ENCODE measurements around the gene ATG16L2.
"Not testable (repeated sequence)": the region's sequence is repeated elsewhere in the genome, so short reads cannot be mapped to it uniquely, and the experiment has no call there.

Gene ATG16L2

GRCh38 chr11:72779495-72780128, 34.6 kb upstream of the ATG16L2 start:
- no peak for DNase-seq

GRCh38 chr11:72780296-72781062, 33.7 kb upstream of the ATG16L2 start:
- DNase-seq, result peak; percentile 62

GRCh38 chr11:72781063-72781312, 33.2 kb upstream of the ATG16L2 start:
- no peak for DNase-seq

DNA sequence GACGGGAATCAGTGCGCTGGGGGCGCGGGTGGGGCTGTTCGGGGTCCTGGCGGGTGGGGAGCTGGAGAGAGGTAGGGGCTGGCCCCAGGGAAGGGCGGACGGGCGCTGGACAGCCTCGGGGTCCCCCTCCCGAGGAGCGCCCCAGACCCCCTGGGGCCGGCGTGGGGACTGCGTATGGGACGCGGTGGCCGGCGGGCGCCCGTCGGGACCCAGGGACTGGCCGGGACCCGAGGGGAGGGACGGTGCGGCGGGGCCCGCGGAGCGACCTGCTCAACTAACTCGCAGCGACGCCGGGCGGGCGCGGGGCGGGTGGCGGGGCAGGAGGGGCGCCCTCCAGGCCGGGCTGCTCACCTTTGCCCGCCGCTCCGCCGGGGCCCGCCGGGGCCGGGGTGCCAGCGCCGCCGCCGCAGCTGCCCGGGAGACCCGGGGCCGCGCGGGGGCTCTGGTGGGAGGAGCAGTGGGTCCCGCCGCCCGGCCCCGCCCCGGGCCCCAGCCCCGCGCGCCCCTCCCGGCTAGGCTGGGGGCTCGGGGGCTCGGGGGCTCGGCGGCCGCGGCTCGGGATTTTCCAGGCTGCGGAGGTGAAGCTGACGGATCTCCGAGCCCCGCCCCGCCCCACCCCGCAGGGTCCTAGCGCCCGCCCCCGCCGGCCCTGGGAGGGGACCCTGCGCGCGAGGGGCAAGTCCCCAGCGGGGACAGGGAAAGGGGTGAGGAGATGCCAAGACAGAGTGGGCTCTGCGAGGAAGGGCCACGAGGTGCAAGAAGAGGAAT, 32.7 kb upstream of the ATG16L2 start:
- DNase-seq, result peak; percentile 42

GRCh38 chr11:72782081-72782920, 31.9 kb upstream of the ATG16L2 start:
- DNase-seq, result peak; percentile 83

DNA sequence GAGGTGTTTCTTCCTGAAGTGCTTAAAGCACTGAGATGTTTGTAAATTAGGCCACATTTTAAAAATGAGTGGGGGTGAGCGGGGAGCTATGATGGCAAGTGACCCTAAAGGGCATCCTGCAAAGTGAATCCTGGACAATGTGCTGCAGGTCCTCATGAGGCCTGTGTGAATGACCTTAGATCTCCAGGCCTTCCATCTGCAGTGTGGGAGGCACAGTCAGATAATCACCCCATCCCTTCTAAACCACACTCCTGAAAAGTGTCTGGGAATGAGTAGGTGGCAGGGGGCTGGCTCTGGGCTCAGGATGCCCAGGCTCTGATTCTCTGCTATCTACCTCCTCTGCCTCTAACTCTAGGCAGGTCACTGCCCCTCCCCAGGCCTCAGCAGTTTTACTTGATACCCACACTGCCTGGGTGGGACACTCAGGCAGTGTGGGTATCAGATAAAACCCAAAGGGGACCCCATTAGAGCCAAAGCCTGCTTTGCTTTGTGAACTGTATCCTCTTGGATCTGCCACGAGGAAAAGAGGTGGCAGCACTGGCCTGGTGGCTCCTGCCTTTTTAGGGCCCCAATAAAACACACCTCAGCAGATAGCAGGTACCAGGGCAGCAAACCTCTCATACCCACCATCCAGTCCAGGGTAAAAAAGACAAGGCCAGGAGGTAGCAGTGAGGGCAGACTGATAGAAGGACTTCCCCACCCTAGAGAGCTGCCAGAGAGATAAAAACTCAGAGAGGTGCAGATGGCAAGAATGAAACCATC, 30.9 kb upstream of the ATG16L2 start:
- no peak for DNase-seq

- no peak for DNase-seq
These were observed 29.5 kb upstream of the ATG16L2 start for GRCh38 chr11:72784662-72785061.

DNA sequence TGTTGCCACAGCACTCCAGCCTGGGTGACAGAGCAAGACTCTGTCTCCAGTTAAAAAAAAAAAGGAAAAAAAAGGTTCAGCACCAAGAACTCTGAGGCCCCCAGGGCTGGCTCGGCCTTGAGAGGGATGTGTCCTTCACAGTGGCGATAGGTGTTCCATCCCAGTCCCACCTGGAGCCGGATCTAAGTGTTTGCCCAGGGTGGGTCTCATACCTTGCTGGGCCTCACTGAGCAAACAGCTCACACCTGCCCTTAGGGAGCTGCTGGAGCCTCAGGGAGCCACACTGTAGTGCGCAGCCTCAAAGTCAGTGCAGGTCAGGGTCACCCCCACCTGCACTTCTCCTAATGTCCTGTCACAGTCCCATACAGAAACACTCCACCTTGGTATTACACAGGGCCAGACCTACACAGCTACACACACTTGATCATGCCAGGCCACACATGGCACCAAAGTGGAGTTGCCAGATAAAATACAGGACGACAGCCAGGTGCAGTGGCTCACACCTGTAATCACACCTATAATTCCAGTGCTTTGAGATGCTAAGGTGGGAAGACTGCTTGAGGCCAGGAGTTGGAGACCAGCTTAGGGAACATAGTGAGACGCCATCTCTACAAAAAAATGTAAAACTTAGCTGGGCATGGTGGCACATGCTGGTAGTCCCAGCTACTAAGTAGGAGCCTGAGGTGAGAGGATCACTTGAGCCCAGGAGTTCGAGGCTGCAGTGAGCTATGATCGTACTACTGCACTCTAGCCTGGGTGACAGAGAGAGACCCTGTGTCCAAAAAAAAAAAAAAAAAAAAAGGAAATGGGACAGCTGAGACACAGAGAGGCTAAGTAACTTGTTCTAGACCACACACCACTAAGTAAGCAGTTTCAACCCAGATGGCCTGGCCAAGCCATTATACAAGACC, 27.7 kb upstream of the ATG16L2 start:
- peak; percentile 68 for DNase-seq

DNA sequence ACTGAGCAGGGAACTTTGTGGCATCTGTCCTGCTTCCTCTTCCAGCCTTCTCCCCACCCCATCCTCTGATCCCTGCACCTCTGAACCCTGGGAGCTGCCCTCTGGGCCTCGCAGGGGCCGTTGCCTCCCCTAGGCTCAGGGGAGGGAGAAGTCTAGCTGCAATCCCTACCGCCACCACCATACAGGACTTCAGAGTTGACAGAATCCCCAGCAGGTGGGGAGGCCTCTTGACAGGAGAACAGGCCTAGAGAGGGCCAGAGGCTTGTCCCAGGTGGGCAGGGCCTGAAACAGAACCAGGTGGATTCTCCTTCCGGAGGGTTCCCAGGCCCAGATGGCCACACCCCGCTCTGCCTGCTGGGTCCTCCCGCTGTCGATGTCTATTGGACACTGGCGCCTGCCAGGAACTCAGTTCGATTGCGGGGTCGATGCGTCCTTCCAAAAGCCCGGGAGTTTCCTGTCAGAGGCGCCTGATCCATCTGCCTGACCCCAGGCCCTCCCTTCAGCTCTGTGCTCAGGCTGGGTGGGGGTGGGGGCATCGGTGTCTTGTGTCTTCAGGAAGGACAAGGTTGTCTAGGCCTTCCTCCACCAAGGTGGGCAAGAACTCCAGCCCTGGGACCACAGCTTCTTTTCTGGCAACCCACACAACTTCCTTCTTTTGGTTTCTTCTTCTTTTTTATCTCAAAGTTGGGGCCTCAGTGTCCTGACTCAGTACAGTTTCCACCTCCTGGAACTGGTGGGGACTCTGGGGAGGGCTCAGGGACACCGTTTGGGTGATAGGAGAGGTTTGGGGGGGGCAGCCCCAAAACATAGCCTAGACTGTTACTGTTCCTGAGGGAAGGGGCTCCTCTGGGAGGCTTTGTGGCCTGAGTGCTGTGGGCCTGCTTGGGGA, 26.8 kb upstream of the ATG16L2 start:
- peak; percentile 20 for DNase-seq

DNA sequence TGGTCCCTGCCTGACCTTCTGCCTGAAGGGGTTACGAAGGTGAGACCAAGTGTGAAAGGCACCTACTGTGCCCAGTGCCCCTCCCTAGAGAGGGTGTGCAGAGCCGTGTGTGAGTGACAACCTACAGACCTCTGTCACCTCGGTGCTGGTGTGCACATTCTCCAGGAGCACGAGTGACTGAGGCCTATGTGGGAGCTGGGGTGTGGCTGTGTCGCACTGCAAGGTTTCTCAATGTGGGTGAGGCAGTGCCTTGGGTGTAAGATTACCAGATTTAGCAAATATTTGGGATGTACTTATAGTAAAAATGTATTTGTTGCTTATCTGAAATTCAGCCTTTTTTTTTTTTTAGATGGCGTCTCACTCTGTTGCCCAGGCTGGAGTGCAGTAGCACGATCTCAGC, 26.0 kb upstream of the ATG16L2 start:
- no peak for DNase-seq

DNA sequence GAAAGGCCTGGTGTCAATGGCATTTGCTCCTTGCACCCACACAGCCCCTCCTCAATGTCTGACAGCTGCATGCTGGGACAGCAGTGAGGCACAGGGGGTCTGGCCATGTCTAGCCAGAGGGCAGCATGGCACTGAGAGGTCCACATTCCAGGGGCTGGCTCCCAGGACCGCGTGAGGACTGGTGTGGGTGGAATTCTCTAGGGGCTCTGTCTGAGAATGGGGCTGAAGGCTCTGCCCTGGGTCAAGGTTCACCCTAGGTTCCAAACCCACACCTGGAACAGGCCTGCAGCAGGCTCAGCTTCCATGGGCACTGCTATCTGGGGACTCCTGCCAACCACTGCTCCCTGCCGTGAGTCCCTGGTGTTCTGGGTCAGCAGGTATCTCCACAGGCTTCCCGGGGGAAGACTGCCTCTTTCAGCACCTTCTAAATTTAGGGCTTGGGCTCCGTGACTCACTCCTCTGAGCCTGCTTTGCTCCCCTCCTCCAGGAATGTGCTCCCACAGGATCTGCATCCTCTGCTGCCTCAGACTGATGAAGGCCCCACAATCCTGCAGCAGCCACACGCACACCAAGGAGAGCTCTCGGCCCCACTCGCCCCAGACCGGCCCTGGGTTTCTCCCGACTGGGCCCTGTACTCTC, 24.6 kb upstream of the ATG16L2 start:
- DNase-seq, result no peak

GRCh38 chr11:72791228-72791627, 23.0 kb upstream of the ATG16L2 start:
- DNase-seq, result not testable (repeated sequence)

DNA sequence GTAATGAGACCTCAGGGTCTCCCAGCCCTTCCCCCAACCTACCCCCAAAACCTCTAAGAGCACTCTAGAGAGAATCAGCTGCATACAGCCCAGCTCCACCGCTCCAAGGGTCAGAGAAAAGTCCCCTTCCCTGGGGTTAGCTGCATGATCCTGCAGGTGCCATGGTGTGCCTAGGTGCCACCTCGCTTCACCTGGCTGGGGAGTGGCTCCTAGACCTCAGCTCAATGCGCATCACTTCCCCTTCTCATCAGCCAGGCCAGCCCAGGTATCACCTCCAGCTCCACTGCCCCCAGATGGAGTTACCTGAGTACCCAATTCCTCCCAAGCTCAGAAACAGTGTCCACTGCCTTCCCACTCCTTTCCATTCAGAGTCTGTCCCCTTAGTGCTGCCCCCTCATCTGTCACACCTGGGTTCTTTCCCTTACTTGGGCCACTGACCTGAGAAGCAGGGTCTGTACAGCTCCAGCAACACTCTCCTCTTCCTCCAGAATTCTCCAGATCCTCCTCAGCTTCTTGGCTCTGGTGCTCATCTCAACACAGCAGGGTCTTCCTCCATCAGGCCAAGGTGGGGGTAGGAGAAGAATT, 21.7 kb upstream of the ATG16L2 start:
- no peak for DNase-seq

DNA sequence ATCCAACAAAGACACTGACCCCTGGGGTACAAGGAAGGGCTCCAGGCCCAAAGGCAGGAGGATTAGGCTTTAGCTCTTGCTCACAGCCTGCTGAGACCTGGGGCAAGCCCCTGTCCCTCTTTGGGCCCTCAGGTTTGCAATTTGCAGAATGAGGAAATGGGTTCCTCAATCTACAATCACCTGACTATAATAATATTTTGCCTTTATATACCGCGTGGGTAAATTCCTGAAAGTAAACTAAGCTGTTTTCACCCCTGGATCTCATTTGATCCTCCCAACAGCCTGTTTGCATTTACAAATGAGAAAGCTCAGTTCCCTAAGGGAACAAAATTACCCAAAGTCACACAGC, 21.2 kb upstream of the ATG16L2 start:
- DNase-seq, result no peak

- peak; percentile 98 for DNase-seq
These were observed 20.5 kb upstream of the ATG16L2 start, which contains the start of gene STARD10 for GRCh38 chr11:72793425-72794367. Gene STARD10 (minus strand): TSS chr11:72794047. CDS start chr11:72781181, 12,866 bp downstream.

DNA sequence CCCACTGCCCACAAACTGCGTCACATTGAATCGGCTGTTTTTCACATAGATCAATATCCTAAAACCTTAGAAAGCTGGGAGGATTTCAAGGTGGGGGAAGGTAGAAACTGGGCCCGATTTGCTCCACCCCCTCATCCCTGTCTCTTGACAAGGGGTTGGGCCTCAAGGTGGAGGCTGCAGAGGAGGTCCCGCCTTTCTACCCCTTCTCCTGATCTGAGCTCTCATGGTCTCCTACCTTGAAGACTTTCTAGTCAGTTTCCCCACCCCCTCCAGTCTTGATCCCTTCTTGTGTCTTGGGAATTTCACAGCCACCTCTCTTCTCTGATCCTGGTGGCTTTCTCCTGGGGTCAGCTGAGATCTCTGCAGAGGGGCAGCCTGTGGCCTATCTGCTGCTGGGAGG, 15.8 kb upstream of the ATG16L2 start:
- DNase-seq, result no peak

DNA sequence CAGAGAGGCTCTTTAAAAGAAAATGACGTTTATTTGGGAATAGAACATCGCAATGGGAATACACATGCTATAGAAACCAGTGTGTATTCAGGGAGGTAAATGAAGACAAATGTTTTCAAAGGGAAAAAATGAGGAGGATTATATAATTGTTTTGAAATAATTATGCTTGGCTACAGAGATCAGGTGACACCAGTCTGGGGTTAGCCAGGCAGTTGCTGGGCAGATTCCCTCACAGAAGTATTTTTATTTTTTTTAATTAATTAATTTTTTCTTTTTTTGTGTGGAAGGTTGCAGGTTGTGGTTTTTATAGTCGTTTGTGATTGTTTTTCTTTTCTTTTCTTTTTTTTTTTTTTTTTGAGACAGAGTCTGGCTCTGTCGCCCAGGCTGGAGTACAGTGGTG, 14.8 kb upstream of the ATG16L2 start:
- DNase-seq, result no peak

- DNase-seq, result no peak
These were observed 11.4 kb upstream of the ATG16L2 start for GRCh38 chr11:72802822-72803221.

Data from DMS79 treated with DMSO at 0.1 percent for 48 hours (cell line).